ENCODE data around the gene ANO10.
"Not testable (repeated sequence)": the region's sequence is repeated elsewhere in the genome, so short reads cannot be mapped to it uniquely, and the experiment has no call there.

ANO10 gene

DNA sequence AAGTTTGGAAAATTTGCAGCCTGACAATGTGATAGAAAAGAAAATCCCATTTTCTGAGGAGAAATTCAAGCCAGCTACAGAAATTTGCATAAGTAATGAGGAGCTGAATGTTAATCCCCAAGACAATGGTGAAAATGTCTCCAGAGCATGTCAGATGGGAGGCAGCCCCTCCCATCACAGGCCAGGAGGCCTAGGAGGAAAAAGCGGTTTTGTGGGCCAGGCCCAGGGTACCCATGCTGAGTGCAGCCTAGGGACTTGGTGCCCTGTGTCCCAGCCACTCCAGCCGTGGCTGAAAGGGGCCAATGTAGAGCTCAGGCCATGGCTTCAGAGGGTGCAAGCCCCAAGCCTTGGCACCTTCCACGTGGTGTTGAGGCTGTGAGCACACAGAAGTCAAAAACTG, 159.2 kb downstream of the ANO10 start:
- DNase-seq, result not testable (repeated sequence)

- no peak for DNase-seq
Measured at GRCh38 chr3:43461345-43461744, 160.5 kb downstream of the ANO10 start.

DNA sequence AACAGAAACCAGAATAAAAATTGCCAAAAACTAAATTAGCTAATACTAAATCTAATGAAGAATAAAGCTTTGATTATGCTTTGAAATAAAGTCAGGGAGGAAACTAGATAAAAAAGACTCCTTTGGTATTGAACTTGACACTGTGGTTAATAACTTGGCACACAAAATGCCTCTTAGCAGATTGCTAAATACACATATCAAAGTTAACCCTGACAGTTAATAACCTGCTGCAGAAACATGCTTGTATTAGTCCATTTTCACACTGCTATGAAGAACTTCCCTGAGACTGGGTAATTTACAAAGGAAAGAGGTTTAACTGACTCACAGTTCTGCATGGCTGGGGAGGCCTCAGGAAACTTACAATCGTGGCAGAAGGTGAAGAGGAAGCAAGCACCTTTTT, 164.8 kb downstream of the ANO10 start:
- not testable (repeated sequence) for DNase-seq

GRCh38 chr3:43455233-43455632, 166.6 kb downstream of the ANO10 start:
- no peak for DNase-seq

GRCh38 chr3:43453981-43454380, 167.8 kb downstream of the ANO10 start:
- no peak for DNase-seq

- DNase-seq, result no peak
Measured at GRCh38 chr3:43451670-43452254, 170.0 kb downstream of the ANO10 start.

DNA sequence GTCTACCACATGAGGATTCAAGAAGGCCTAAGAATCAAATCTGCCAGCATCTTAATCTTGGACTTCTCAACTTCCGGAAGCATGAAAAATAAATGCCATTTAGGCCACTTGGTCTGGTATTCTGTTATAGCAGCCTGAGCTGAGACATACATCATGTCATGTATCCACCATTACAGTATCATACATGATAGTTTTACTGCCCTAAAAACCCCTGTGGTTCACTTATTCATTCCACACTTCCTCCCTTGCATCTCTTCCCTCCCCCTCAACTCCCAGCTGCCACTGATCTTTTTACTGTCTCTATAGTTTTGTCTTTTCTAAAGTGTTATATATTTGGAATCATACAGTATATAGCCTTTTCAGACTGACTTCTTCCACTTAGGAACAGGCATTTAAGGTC, 173.7 kb downstream of the ANO10 start:
- DNase-seq, result no peak

- DNase-seq, result no peak
Measured at GRCh38 chr3:43445820-43446219, 176.0 kb downstream of the ANO10 start.

GRCh38 chr3:43442872-43443395, 178.9 kb downstream of the ANO10 start:
- no peak for DNase-seq

GRCh38 chr3:43436507-43437140, 185.2 kb downstream of the ANO10 start:
- DNase-seq, result no peak

DNA sequence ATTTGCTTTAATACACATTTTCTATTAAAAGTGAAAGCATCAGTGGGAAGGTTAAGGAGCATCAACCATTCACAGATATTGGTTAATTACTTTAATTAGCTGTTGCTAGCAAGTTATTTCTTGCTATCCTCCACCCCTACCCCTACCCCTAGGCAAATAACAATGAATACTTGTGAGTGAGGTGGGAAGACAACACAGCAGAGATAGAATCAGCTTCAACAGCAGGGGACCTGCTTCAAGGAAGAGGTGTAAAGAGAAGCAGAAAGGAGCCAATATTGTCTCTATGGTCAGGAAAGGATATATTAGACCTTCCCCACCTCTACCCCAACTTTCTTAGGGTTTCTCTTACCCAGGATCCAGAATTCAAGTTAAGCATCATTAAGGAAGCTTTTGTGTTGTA, 186.1 kb downstream of the ANO10 start:
- DNase-seq, result no peak

GRCh38 chr3:43434431-43434830, 187.4 kb downstream of the ANO10 start:
- no peak for DNase-seq

GRCh38 chr3:43432462-43432861, 189.3 kb downstream of the ANO10 start:
- DNase-seq, result no peak

DNA sequence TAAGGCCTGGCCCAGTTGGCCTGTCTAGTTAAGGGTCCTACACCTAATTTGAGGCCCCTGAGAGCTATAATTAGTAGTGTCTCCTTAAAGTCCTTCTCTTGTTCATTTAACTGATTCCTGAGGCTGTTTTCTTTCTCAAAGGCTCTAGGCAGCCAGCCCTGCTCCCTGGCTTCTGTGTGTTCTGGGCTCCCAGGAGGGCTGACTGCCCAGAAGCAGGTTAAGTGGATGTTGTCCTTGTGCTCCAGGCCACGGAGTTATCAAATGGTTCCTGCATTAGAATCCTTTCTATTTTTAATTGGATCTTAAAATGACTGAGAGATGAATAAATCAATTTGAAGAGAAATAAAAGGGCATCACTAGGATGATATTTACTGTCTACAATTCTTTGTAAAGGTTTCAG, 195.4 kb downstream of the ANO10 start:
- DNase-seq, result no peak

- DNase-seq, result no peak
Measured at GRCh38 chr3:43425829-43426228, 196.0 kb downstream of the ANO10 start.

DNA sequence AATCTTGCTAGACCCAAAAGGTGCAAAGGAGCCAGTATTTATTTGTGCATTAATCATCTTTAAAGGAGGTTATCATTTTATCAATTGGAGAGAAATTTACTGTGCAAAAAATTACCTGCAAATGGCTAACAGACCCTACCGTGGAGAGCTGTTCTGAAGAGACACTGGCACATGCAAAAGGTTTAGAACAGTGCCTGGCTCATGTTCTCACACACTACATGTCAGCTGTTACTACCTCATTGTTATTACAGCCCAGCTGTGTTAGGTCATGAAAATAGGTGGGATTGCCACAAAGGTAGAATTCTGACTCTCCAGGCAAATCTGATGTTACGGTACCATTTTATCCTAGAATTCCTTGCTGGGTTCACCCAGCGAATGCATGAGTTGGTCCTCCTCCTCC, 198.2 kb downstream of the ANO10 start:
- no peak for DNase-seq

GRCh38 chr3:43423142-43423541, 198.7 kb downstream of the ANO10 start:
- no peak for DNase-seq

DNA sequence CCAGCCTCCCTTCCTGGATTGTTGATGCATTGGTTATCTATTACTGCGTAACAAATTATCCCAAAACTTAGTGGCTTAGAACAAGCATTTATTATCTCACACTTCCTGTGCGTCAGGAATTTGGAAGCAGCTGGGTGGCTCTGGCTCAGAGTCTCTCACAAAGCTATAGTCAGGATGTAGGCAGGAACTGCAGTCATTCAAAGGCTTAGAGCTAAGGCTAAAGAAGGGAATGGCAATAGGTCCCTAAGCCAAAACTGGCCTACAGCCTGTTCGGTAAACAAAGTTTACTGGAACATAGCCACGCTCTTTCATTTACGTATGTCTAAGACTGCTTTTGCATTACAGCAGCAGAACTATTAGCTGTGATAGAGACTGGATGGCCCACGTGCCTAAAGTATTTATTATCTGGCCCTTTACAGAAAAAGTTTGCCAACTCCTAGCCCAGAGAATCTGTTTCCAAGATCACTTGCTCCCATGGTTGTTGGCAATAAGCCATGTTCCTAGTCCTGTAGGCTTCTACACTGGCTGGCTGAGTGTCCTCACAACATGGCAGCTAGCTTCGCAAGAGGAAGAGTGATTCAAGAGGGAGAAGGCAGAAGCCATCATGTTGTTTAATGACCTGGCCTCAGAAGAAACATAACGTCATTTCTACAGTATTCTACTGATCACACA, 203.1 kb downstream of the ANO10 start:
- peak; percentile 9 for DNase-seq

GRCh38 chr3:43417133-43417532, 204.7 kb downstream of the ANO10 start:
- DNase-seq, result no peak

- no peak for DNase-seq
Measured at GRCh38 chr3:43415088-43415487, 206.7 kb downstream of the ANO10 start.

DNA sequence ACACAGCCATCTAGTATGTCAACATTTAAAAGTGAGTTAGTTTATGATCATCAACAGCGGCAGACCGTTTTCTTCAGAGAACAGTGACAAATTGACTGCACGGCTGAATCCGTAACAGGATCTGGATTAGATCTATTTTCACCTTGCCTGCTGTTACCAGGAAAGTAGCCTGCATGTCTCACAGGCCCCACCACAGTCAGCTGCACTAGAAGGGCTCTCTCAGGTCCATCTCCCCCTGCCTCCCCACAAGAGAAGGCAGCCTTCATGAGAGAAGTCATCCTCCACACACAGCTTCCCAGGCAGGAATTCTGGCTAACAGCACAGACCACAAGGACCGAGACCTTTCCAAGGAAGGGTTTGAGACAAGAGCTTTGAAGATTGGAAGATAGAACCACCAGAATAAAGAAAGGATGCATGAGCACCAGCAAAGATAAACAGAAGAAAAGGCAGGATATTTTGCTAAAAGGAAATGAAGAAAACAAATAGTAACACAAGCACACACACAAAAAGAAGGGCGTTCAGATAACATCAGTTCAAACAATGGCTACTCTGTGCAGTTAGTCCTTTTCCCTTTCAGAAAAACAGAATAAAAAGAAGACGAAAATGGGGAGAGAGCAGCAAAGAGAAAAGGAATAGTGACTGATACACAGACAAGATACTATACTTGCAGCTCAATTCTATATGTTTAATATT, 208.0 kb downstream of the ANO10 start:
- no peak for DNase-seq

GRCh38 chr3:43411429-43411828, 210.4 kb downstream of the ANO10 start:
- DNase-seq, result no peak

DNA sequence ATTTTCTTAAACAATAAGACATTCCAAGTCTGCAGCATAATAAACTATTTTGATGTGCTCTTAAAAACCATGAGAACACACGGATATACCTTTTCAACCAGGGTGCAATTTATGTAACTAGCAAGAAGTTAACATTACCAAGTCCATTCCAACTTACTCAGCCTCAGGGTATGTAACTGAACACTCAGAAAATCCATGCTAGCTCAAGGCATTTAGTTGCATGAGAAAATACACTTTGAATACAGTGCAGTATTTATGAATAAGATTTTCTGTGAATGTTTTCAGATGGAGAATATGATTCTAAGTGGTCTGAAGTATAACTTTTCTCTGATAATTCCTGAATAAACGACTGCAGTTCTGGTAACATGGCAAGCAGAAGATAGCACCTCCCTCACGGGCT, 211.2 kb downstream of the ANO10 start:
- DNase-seq, result no peak

DNA sequence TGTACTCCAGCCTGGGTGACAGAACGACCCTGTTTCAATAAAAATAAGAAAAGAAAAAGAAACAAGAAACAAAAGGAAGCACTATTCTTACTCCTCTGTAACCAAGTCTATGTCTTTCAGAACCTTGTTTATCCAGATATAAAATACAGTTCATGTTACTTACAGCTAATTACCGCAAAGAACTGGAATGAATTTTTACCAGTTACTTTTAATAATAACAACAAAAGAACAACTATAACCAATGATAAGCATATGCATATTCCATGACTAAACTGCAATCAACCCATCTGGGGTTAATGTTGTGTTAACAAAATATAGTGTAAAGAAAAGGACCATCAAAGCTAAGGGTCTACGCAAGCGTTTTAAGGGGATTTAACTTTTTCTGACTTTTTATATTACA, 212.3 kb downstream of the ANO10 start:
- DNase-seq, result no peak
